Pancreas (tissue), 10 donors: ENCODE results near the gene CCR5. TPM values are rescaled to one million over a fixed set of nuclear protein-coding genes. Genes with fewer than 3 reads are reported as not detected.

ENCODE experiments used
- ATAC-seq, 4 donors: fragments of 200-7000 bp; cut with Tn5 transposase; one replicate each; pipeline versions ENCODE4 v1.8.0 to v1.9.1; 2020; ENCODE audit warnings: mild to moderate bottlenecking in 4 of 4, moderate library complexity in 4 of 4
- DNase-seq, 6 donors: peaks; one replicate each; pipeline ENCODE4 v3.0.0-alpha.2; 2020
- FAIRE-seq: peaks from 2 replicates; lab custom pipeline; 2012; peaks lifted over from hg19 to GRCh38; lab: Jason Lieb, UNC
- H3K27ac ChIP-seq, 4 donors: fragments of 200-600 bp; sonication (generic); 1 replicate in 3 of 4; 2 replicates in 1 of 4; pipeline versions ENCODE4 v1.5.0 to v1.8.0; 2020
- H3K27me3 ChIP-seq, 4 donors: fragments of 200-600 bp; one replicate each; pipeline ENCODE4 v1.8.0; 2021
- H3K36me3 ChIP-seq, 3 donors: fragments of 200-600 bp; sonication (generic) in 1 of 3; one replicate each; pipeline versions ENCODE4 v1.5.0 to v1.8.0; 2020 to 2021
- H3K4me1 ChIP-seq, 3 donors: fragments of 200-600 bp; one replicate each; pipeline ENCODE4 v1.8.0; 2021
- H3K4me3 ChIP-seq, 4 donors: fragments of 200-600 bp; sonication (generic) in 2 of 4; one replicate each; pipeline versions ENCODE4 v1.5.0 to v1.8.0; 2020 to 2021
- H3K9me3 ChIP-seq, 4 donors: fragments of 200-600 bp; one replicate each; pipeline ENCODE4 v1.8.0; 2021
- CTCF ChIP-seq, 4 donors: fragments of 200-600 bp; sonication (generic) in 3 of 4; IDR thresholded peaks; one replicate each; pipeline versions ENCODE4 v1.5.0 to v1.8.0; 2021; ENCODE audit warnings: antibody characterized with exemption in 4 of 4
- WGBS, 2 donors: extraction: QIAGEN DNeasy Blood & Tissue Kit; methylation state at CpG; one replicate each; pipeline ENCODE4 v1.1.7; 2013; 5-methylcytosine and 5-hydroxymethylcytosine counted together
- intact Hi-C, 3 donors: fragments of 100-400 bp; cut with DNase I; formaldehyde crosslinking; loops; one replicate each; pipeline versions ENCODE4 v1.11.1 to v1.14.2; 2022
- polyA plus RNA-seq, 2 donors: library from polyadenylated mRNA; stranded (reverse); fragments of 200-250 nt; gene quantifications; one replicate each; pipeline ENCODE4 v1.2.3, GENCODE V29; 2013
- total RNA-seq, 6 donors: library from RNA; stranded (reverse); fragmentation: NEBNext Ultra II Directional in 4 of 6; extraction: Animal tissue kit (Norgen Biotek cat#: 25700) in 4 of 6; gene quantifications; one replicate each; pipeline versions ENCODE4 v1.2.1 to v1.2.4, GENCODE V29; 2021 to 2023
- donor health status: healthy with polysubstance abuse.
- donor health status: DM: no; HTN: no; CAD: no; lungs with moderate emphysema.
- donor health status: DM: no; HTN: no; CAD: no.
- donor health status: control.
- donor health status: control.
- donor health status: Bipolar disorder and iron deficiency.
- donor health status: DM: yes; HTN: yes; CAD: no.
- donor health status: DM: no; HTN: no; CAD: no.
- donor health status: DM: no; HTN: no; CAD: no.
- donor health status: DM: yes; HTN: yes; CAD: no.

The CCR5 gene
- total and polyA plus RNA-seq, 8 donors, result 0.12 to 2.0 (median 0.29) TPM

- no peaks in the 10 kb centered on the region for H3K36me3 ChIP-seq
These were observed 35.8 kb upstream of the CCR5 start for GRCh38 chr3:46334741-46335478.

GRCh38 chr3:46335541-46335940 lies 35.2 kb upstream of the CCR5 start:
- WGBS, 2 donors, result 33 to 35% methylated on average over 3 of the region's 3 CpGs
- Histone ChIP-seq H3K27ac (no peak overlapping the region), H3K4me3 (no peak overlapping the region), H3K4me1 (no peaks in the 10 kb centered on the region), H3K36me3 (no peaks in the 10 kb centered on the region), H3K27me3 (no peaks in the 10 kb centered on the region), H3K9me3 (no peaks in the 10 kb centered on the region)
- DNase-seq (no peak), FAIRE-seq (no peak), ATAC-seq (no peak)
- intact Hi-C loops, result no loop called here
- no peak for TF ChIP-seq CTCF (IDR thresholded peaks at IDR 0.05)

More at GRCh38 chr3:46334741-46335478, 35.8 kb upstream of the CCR5 start:
- no peak for FAIRE-seq
- H3K27ac ChIP-seq, result no peak overlapping the region
- no peak overlapping the region for H3K4me3 ChIP-seq
- no peak for TF ChIP-seq CTCF (IDR thresholded peaks at IDR 0.05)
- intact Hi-C loops, result no loop called here
- no peaks in the 10 kb centered on the region for H3K27me3 ChIP-seq
- DNase-seq, result no peak
- H3K4me1 ChIP-seq, result no peaks in the 10 kb centered on the region
- 60 to 77% methylated on average over 4 of the region's 4 CpGs for WGBS, 2 donors
- no peaks in the 10 kb centered on the region for H3K9me3 ChIP-seq
- no peak for ATAC-seq

- intact Hi-C loops, result no loop called here
- H3K27ac ChIP-seq, result no peak overlapping the region
- no peaks in the 10 kb centered on the region for H3K9me3 ChIP-seq
- DNase-seq (no peak), ATAC-seq (no peak), FAIRE-seq (no peak)
- H3K36me3 ChIP-seq, result no peaks in the 10 kb centered on the region
- no peak overlapping the region for H3K4me3 ChIP-seq
- no peaks in the 10 kb centered on the region for H3K27me3 ChIP-seq
- no peak for TF ChIP-seq CTCF (IDR thresholded peaks at IDR 0.05)
- H3K4me1 ChIP-seq, result no peaks in the 10 kb centered on the region
These were observed 32.8 kb upstream of the CCR5 start for GRCh38 chr3:46337911-46338310.

- TF ChIP-seq CTCF (IDR thresholded peaks at IDR 0.05), result no peak
- Histone ChIP-seq H3K27ac (no peak overlapping the region), H3K9me3 (no peaks in the 10 kb centered on the region), H3K4me3 (no peak overlapping the region), H3K36me3 (no peaks in the 10 kb centered on the region), H3K27me3 (no peaks in the 10 kb centered on the region), H3K4me1 (no peaks in the 10 kb centered on the region)
- no peak for FAIRE-seq
- no peak for DNase-seq
- WGBS, 2 donors, result 84 to 88% methylated on average over 1 of the region's 1 CpG
- ATAC-seq, result no peak
- intact Hi-C loops, result no loop called here
These were observed 31.9 kb upstream of the CCR5 start for GRCh38 chr3:46338840-46339239.

GRCh38 chr3:46344476-46344875 lies 26.3 kb upstream of the CCR5 start:
- WGBS, 2 donors, result 58 to 77% methylated on average over 4 of the region's 4 CpGs

More at GRCh38 chr3:46344476-46344875, 26.3 kb upstream of the CCR5 start:
- DNase-seq, result no peak
- no peaks in the 10 kb centered on the region for H3K4me1 ChIP-seq
- ATAC-seq, result no peak
- intact Hi-C loops, result no loop called here
- no peaks in the 10 kb centered on the region for H3K36me3 ChIP-seq
- no peak for FAIRE-seq
- no peak overlapping the region for H3K4me3 ChIP-seq
- no peaks in the 10 kb centered on the region for H3K9me3 ChIP-seq
- H3K27me3 ChIP-seq, result no peaks in the 10 kb centered on the region
- no peak for TF ChIP-seq CTCF (IDR thresholded peaks at IDR 0.05)
- H3K27ac ChIP-seq, result no peak overlapping the region
